DND-41 (cell line): ENCODE results near the gene IGSF21.

Experiments
- ATAC-seq: fragments of 200-7000 bp; cut with Tn5 transposase; 3 replicates; pipeline ENCODE4 v1.9.1; 2021; ENCODE audit warnings: low read depth; ENCODE audit not compliant: insufficient read depth
- DNase-seq: peaks from one replicate; pipeline ENCODE4 v3.0.0-alpha.2; 2020
- H2AFZ ChIP-seq: 2 replicates; pipeline ENCODE4 v1.6.0; 2012; ENCODE audit warnings: low read depth, low read length
- H3K27ac ChIP-seq: 2 replicates; pipeline ENCODE4 v1.5.1; 2012; ENCODE audit warnings: low read length, inconsistent platforms
- H3K27me3 ChIP-seq: fragments of 200-600 bp; sonication (generic); 2 replicates; pipeline ENCODE4 v1.6.0; 2012; ENCODE audit warnings: low read length, mild to moderate bottlenecking, inconsistent platforms; ENCODE audit not compliant: insufficient read depth, poor library complexity
- H3K36me3 ChIP-seq: 2 replicates; pipeline ENCODE4 v1.5.1; 2012; ENCODE audit warnings: low read length, inconsistent platforms; ENCODE audit not compliant: insufficient read depth
- H3K4me1 ChIP-seq: 2 replicates; pipeline ENCODE4 v1.5.1; 2012; ENCODE audit warnings: mild to moderate bottlenecking, low read length; ENCODE audit not compliant: insufficient read depth
- H3K4me2 ChIP-seq: 2 replicates; pipeline ENCODE4 v1.6.0; 2012; ENCODE audit warnings: mild to moderate bottlenecking, moderate library complexity, low read length, inconsistent platforms; ENCODE audit not compliant: insufficient read depth
- H3K4me3 ChIP-seq, 2 experiments: fragments of 200-600 bp in 1 of 2; shearing (Covaris generic) in 1 of 2; 2 replicates each; pipeline ENCODE4 v1.5.1; 2012 to 2016; ENCODE audit warnings: inconsistent platforms in 2 of 2, low read length in 2 of 2, mild to moderate bottlenecking in 2 of 2, low read depth in 1 of 2, moderate library complexity in 1 of 2
- H3K79me2 ChIP-seq: 2 replicates; pipeline ENCODE4 v1.6.0; 2012; ENCODE audit warnings: low read length, inconsistent platforms; ENCODE audit not compliant: insufficient read depth
- H3K9ac ChIP-seq: 2 replicates; pipeline ENCODE4 v1.6.0; 2012; ENCODE audit warnings: low read depth, mild to moderate bottlenecking, inconsistent platforms, low read length, moderate library complexity
- H3K9me3 ChIP-seq: 2 replicates; pipeline ENCODE4 v1.5.1; 2012; ENCODE audit warnings: low read length, moderate library complexity, mild to moderate bottlenecking, inconsistent platforms; ENCODE audit not compliant: insufficient read depth, severe bottlenecking
- H4K20me1 ChIP-seq: 2 replicates; pipeline ENCODE4 v1.6.0; 2012; ENCODE audit warnings: low read length; ENCODE audit not compliant: insufficient read depth
- CTCF ChIP-seq: IDR thresholded peaks from 2 replicates; pipeline ENCODE4 v1.5.1; 2012; ENCODE audit warnings: borderline replicate concordance, low read length, moderate library complexity, mild to moderate bottlenecking; ENCODE audit not compliant: poor library complexity, severe bottlenecking; ENCODE audit errors: extremely low read depth
- EZH2 ChIP-seq: IDR thresholded peaks from 3 replicates; pipeline ENCODE4 v1.6.1; 2012; ENCODE audit warnings: borderline replicate concordance, low read depth, mild to moderate bottlenecking, moderate library complexity, low read length, inconsistent platforms; ENCODE audit not compliant: severe bottlenecking

The IGSF21 gene

GRCh38 chr1:18132711-18133541 lies 25.3 kb downstream of the IGSF21 start:
- DNase-seq (no peak), ATAC-seq (no peak)
- H3K9me3 ChIP-seq, result no peaks in the 10 kb centered on the region
- H4K20me1 ChIP-seq, result 0 out of 2 replicates have a peak, but pooled peaks cover 2% of the 10 kb centered on the region
- H3K79me2 ChIP-seq, result no peaks in the 10 kb centered on the region
- H3K27me3 ChIP-seq, result no peaks in the 10 kb centered on the region
- TF ChIP-seq EZH2 (no peak), CTCF (no peak)
- H3K36me3 ChIP-seq, result no peaks in the 10 kb centered on the region
- H2AFZ ChIP-seq, result no peak overlapping the region
- no peak overlapping the region for H3K4me3 ChIP-seq
- H3K4me1 ChIP-seq, result no peaks in the 10 kb centered on the region
- no peak overlapping the region for H3K9ac ChIP-seq
- no peak overlapping the region for H3K27ac ChIP-seq
- H3K4me2 ChIP-seq, result no peak overlapping the region

- no peak for ATAC-seq
- no peak overlapping the region for H2AFZ ChIP-seq
- H3K27ac ChIP-seq, result no peak overlapping the region
- no peaks in the 10 kb centered on the region for H3K79me2 ChIP-seq
- H3K27me3 ChIP-seq, result no peaks in the 10 kb centered on the region
- no peaks in the 10 kb centered on the region for H3K4me1 ChIP-seq
- H4K20me1 ChIP-seq, result no peaks in the 10 kb centered on the region; the same call in 1 of the 2 replicates
- no peaks in the 10 kb centered on the region for H3K9me3 ChIP-seq
- no peaks in the 10 kb centered on the region for H3K36me3 ChIP-seq
- H3K9ac ChIP-seq, result no peak overlapping the region
- TF ChIP-seq CTCF (no peak), EZH2 (no peak)
- H3K4me2 ChIP-seq, result no peak overlapping the region
- no peak for DNase-seq
- H3K4me3 ChIP-seq, result no peak overlapping the region
Measured at GRCh38 chr1:18134324-18135046, 26.9 kb downstream of the IGSF21 start.

GRCh38 chr1:18137759-18138345 lies 30.3 kb downstream of the IGSF21 start:
- H3K27ac ChIP-seq, result no peak overlapping the region
- no peaks in the 10 kb centered on the region; the same call in none of the 2 replicates for H4K20me1 ChIP-seq
- no peak overlapping the region for H3K4me2 ChIP-seq
- H3K9me3 ChIP-seq, result no peaks in the 10 kb centered on the region
- no peak overlapping the region for H3K9ac ChIP-seq
- H3K4me3 ChIP-seq, result no peak overlapping the region
- no peaks in the 10 kb centered on the region for H3K79me2 ChIP-seq
- DNase-seq, result no peak
- H3K36me3 ChIP-seq, result no peaks in the 10 kb centered on the region
- TF ChIP-seq CTCF (no peak), EZH2 (no peak)
- ATAC-seq, result no peak
- no peaks in the 10 kb centered on the region for H3K4me1 ChIP-seq
- H2AFZ ChIP-seq, result no peak overlapping the region
- no peaks in the 10 kb centered on the region for H3K27me3 ChIP-seq
